GM21447 (cell line): ENCODE results near the gene RPS6KA4.

ENCODE experiments used
- ATAC-seq: cut with Tn5 transposase; IDR thresholded peaks from one replicate; pipeline ENCODE4 v1.9.1; 2021; ENCODE audit not compliant: unreplicated experiment

Gene RPS6KA4

DNA sequence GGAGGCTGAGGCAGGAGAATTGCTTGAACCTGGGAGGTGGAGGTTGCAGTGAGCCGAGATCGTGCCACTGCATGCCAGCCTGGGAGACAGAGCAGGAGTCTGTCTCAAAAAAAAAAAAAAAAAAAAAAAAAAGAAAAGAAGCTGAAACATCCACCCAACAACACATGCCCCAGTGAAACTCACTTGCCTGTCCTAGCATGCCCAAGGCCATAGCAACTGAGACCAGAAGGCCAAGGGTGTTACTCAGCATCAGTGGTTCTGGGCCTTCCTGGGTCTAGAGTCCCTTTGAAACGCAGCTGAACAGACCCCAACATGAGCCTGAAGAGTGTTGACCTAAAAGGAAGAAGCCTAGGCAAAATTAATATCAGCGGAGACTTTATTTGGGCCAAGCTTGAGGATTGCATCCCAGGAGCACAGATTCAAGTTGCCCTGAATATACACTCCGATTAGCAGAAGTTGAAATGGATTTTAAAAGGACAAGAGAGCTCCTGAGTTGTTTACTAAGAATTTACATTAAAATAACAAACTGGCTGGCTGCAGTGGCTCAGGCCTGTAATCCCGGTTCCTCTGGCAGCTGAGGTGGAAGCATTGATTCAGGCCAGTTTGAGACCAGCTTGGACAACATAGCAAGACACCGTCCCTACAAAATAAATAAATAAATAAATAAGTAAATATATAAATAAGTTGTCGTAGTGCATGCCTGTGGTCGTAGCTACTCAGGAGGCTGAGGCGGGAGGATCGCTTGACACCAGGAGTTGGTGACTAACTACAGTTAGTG lies 34.1 kb upstream of the RPS6KA4 start:
- no peak for ATAC-seq

DNA sequence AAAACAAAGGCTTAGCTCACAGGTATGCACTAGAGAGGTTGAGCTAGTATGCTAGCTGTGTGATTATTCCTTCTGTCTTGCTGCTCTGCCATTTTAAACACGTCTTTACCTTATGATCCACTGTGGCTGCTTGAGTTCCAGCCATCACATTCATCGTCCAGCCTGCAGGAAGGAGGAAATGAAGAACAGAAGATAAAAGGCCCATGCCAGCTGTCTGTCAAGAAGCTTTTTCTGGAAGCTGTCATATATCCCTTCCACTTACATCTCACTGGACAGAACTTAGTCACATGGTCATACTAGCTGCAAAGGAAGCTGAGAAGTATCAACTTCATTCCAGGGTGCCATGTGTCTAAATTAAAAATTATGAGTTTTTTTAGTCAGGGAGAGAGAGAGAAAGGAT lies 31.6 kb upstream of the RPS6KA4 start:
- no peak for ATAC-seq

DNA sequence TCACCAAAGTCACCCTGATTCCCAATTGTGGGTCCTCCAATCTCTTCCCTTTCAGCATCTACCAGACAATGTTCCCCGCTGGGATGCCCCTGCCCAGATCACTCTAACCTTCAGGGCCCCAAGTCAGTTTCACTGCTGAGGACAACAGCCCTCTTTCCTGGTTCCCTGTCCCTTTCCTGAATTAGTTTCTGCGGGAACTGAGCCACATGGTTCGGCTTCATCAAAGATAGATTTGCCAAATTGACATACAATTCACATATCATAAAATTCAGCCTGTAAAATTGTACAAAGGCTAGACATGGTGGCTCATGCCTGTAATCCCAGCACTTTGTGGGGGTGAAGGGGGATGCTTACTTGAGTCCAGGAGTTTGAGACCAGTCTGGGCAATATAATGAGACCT lies 31.0 kb upstream of the RPS6KA4 start:
- ATAC-seq = no peak

DNA sequence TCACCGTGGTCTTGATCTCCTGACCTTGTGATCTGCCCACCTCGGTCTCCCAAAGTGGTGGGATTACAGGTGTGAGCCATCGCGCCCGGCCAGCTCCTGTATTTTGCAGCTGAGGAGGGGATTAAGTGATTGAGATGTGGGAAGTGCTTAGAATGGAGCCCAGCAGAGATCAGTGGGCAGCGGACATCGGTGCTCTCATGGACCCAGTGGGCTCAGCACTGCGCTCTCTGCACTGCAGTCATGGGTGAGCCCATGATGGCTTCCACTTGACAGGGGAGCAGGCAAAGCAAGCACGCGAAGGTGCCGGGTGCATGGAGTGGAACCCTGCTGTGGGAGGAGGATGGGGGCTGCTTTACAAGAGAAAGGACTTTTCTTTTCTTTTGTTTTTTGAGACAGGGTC lies 28.1 kb upstream of the RPS6KA4 start:
- no peak for ATAC-seq

DNA sequence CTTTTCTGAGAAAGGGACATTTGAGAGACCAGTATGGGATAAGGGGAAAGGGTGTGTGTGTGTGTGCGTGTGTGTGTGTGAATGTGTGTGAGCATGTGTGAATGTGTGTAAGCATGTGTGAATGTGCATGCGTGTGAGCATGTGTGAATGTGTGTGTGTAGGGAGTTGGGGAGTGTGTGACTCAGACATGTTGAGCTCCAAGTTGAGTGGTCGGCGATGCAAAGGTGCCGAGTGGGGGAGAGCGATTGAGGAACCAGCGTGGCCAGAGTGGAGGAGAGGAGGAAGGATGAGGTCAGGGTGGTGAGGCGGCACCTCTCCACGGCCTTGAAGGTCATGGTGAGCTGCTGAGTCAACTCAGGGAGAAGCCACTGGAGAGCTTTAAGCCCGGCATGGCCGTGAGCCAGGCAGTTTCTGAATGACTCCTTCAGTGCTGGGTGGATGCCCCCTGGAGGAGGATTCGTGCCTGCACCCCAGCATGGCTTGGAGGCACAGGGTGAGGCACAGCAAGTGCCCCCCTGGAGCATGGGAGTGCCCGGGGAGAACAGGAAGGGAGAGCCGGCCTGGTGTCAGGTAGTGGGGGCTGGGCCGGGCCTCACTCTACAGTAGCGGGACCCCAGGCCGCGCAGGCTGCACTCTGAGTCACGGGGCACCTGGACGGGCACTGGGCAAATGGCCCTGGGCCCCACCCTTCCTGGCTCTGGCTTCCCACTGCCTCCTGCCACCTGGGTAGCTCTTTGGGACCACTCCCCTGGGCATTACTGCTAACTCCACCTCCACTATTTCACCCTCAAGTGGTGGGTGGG lies 27.2 kb upstream of the RPS6KA4 start:
- peak; percentile 46 for ATAC-seq

DNA sequence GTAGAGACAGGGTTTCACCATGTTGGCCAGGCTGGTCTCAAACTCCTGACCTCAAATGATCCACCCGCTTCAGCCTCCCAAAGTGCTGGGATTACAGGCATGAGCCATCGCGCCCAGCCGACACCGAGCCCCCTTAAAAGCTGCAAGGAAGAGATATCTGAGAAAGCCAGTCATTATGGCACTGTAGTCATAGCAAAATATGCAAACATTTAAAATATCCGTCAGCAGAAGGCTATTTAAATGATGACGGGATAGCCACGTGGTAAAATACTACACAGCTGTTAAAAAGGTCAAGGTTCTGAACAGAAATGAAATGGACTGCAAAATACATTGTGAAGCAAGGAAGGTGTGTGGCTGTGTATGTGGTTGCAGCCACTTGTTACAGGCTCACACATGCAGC lies 25.4 kb upstream of the RPS6KA4 start:
- ATAC-seq = no peak

DNA sequence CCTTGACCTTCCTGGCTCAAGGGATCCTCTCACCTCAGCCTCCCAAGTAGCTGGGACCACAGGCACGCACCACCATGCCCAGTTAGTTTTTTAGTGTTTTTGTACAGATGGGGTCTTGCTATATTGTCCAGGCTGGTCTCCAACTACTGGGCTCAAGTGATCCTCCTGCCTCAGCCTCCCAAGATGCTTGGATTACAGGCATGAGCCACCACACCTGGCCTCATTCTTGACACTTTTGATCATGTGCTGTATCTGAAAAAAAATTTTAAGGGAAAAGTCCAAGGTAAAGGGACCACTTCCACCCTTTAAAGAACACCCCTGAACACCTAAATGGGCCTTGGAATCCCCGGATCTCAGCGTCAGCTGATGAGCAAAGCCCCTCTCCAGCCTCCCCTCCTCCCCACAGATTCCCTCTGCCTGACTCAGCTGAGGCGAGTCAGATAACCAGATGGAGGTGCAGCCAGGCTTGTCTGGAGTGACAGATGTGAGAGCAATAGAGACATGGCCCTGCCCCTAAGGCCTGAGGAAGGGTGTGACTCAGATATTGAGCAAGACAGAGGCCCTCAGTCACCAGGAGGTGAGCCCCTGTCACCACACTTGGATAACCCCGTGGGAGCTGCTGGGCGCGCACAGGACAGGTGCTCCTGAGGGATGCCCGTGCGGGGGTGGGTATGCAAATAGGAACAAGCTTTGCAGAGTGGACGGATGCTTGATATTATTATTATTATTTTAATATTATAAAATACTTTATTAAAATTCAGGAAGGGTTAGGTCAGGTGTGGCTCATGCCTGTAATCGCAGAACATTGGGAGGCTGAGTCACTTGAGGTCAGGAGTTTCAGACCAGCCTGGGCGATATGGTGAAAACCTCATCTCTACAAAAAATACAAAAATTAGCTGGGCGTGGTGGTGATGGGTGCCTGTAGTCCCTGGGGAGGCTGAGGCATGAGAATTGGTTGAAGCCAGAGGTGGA lies 23.9 kb upstream of the RPS6KA4 start:
- ATAC-seq = peak; percentile 85

DNA sequence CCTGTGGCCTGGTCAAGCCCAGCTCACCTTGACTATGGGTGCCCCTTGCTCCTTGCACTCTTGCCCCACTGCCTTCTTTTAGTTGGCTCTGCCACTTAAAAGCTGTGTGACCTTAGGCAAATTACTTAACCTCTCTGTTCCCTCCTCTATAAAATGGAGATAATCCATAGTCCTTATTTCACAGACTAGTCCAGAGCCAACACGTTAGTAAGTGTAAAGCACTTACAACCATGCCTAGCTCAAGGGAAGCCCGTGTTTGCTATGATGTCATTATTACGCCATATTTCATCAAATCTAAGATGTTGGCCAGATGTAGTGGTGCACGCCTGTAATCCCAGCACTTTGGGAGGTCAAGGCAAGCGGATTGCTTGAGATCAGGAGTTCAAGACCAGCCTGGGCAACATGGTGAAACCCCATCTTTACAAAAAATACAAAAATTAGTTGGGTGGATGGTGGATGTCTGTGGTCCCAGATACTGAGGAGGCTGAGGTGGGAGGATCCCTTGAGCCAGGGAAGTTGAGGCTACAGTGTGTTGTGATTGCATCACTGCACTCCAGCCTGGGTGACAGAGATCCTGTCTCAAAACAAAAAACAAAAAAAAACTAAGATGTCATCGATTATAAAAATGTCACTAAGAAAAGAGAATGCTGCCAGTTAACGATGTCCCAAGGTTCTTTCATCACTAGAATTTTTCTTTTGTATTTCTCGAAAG lies 21.3 kb upstream of the RPS6KA4 start:
- no peak for ATAC-seq

DNA sequence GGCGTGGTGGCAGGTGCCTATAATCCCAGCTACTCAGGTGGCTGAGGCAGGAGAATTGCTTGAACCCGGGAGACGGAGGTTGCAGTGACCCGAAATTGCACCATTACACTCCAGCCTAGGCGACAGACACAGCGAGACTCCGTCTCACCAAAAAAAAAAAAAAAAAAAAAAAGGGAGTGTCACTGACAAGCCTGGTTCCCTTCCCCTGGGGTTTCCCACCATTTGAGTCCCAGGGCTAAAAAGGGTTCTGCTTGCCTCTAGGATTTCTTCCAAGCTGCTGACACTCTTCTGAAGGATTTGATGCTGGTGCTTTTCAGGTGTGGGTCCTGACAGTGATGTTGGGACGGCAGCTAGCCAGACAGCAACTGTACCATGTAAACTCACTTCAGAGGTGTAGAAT lies 20.2 kb upstream of the RPS6KA4 start:
- no peak for ATAC-seq

DNA sequence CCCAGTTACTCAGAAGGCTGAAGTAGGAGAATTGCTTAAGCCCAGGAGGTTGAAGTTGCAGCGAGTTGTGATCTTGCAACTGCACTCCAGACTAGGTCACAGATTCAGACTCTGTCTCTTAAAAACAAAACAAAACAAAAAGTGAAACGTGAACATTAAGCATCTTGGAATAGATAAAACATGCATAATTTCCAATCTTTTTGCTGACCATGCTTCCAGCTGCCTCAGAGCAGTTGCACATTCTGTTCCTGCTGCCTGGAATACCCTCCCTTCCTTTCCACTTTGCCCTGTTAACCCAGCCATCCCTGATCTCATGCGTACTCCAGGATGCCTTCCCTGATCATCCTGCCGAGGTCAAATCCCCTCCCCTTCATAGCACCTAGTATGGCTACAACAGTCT lies 19.7 kb upstream of the RPS6KA4 start:
- no peak for ATAC-seq

DNA sequence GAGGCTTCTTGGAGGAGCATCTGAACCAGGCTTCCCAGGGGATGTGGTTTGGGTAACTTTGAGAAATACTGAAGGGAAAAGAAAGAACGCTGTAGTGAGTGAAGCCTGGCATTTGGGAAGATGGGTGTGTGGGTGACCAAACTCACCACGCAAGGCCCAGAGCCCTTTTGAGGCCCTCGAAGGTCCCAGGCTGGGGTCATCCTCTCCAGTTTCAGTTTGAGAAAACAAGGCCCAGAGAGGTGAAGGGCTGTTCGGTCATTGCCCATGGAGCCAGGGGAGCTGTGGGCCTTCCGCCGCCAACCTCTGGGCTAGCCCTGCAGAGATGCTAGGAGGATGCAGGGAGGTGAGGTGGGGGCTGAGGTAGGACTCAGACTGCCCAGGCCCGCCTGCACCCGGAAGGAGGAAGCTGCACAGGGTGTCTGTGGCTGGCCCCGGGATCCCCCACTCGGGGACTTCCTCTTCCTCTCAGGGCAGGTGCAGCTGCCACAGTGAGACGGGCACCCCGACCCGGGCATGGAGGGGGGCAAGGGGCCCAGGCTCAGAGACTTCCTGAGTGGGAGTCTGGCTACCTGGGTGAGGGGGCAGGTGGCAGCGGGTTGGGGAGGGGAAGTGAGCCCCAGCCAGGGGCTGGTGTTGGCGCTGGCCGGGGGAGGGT lies 19.1 kb upstream of the RPS6KA4 start, which contains the start of gene CCDC88B:
Gene CCDC88B, plus strand, starts transcription at position 451 of the 655 bp plus-strand sequence. Its CDS starts 63 bp downstream, at position 514.
- peak; percentile 50 for ATAC-seq

DNA sequence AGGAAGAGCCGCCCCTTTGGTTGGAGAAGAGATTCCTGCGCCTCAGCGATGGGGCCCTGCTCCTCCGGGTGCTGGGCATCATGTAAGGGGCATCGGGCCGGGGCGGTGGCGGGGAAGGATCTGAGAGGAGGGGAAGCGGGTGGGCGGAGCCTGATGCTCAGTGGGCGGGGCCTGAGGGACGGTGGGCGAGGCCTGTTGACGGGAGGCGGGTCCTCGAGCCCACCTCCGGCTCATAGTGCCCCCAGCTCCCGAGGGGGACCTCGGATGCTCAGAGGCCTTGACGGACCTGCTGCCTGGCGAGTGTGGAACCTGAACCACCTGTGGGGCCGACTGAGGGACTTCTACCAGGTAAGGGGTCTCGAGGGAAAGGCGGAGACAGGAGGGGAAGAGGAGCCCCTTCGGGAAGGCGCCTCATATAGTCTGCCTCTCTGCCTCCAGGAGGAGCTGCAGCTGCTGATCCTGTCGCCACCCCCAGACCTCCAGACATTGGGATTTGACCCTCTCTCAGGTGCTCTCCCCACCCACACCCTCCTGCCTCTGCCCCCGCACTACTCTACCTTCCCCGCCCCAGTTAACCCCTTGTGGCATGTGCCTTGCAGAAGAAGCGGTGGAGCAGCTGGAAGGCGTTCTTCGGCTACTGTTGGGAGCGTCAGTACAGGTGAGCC lies 18.2 kb upstream of the RPS6KA4 start:
- ATAC-seq = peak; percentile 42

DNA sequence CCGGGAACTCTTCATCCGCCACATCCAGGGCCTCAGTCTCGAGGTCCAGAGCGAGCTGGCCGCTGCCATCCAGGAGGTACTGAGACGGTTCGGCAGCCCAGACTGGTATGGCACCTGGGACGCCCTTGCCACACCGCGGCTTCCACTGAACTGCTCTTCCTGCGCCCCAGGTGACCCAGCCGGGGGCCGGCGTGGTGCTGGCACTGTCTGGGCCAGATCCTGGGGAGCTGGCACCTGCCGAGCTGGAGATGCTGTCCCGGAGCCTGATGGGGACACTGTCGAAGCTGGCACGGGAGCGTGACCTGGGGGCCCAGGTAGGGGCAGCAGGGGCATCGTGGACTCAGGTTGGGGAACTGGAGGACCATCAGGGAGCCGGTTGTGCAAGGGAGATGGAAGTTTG lies 17.5 kb upstream of the RPS6KA4 start:
- ATAC-seq = no peak

DNA sequence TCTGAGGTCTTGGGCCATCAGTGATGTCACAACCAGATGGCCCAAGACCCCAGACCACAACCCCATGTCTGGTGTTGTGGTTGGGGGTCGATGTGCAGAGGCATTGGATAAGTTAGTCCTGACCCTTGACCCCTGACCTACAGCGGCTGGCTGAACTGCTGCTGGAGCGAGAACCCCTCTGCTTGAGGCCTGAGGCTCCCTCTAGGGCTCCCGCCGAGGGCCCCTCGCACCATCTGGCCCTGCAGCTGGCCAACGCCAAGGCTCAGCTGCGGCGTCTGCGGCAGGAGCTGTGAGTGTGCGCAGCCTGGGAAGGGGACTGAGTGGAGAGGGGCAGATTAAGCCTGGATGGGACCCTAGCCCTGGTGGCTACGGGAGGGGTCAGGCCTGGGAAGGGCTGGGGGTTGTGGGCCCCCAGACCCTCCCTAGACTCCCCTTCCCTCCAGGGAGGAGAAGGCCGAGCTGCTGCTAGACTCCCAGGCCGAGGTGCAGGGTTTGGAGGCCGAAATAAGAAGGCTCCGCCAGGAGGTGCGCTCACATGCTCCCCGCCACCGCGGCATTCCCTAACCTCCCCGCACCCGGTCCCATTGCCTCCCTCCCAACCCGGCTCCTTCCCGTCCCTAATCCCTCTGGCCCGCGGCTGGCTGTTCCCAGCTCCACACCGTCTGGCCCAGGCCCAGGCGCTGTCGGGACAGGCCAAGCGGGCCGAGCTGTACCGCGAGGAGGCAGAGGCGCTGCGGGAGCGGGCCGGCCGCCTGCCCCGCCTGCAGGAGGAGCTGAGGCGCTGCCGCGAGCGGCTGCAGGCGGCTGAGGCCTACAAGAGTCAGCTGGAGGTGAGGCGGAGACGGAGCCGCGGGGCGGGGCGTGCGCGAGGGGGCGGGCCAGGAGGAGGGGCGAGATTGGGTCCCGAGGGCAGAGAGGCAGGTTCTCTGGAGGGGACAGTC lies 16.8 kb upstream of the RPS6KA4 start:
- peak; percentile 34 for ATAC-seq

DNA sequence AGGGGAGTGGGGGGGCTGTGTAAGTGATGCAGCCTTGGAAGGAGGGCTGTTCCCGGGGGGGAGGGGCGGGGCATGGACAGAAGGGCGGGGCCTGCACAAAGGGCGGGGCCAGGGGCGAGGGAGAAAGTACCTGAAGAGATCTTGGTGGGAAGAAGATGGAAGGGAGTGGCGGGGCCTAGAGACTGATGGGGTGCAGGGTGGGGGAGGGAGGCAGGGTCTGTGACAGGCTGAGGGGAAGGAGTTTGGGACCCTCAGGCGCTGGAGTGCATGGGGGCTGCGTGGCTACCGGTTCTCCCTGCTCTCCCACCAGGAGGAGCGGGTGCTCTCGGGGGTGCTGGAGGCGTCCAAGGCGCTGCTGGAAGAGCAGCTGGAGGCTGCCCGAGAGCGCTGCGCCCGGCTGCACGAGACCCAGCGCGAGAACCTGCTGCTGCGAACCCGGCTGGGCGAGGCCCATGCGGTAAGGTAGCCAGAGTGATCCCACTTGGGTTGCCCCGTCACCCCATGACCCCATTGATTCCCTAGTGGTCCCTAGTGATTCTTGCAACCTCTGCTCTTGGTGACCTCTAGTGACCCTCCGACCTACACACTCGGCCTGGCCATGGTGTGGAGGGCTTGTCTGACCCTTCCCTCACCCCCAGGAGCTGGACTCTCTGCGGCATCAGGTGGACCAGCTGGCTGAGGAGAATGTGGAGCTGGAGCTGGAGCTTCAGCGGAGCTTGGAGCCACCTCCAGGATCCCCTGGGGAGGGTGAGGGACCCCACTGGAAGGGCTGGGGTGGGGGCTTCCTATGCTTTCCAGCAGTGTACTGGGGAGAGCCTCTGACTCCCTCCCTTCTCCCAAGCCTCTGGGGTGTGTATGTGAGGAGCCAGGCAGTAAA lies 15.9 kb upstream of the RPS6KA4 start:
- no peak for ATAC-seq

DNA sequence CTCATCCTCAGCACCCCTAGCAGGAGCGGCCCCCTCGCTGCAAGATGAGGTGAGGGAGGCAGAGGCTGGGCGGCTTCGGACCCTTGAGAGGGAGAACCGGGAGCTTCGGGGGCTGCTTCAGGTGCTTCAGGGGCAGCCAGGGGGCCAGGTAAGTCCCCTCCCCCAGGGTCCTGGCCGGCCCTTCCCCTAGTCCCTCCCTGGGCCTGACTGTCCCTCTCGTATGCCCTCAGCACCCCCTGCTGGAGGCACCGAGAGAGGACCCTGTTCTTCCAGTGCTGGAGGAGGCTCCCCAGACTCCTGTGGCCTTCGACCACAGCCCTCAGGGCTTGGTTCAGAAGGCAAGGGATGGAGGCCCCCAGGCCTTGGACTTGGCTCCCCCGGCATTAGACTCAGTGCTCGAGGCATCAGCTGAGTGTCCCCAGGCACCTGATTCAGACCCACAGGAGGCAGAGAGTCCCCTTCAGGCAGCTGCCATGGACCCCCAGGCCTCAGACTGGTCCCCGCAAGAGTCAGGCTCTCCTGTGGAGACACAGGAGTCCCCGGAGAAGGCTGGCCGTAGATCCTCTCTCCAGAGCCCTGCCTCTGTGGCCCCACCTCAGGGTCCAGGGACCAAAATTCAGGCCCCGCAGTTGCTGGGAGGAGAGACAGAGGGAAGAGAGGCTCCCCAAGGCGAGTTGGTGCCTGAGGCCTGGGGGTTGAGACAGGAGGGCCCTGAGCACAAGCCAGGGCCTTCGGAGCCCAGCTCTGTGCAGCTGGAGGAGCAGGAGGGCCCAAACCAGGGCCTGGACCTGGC lies 15.0 kb upstream of the RPS6KA4 start:
- ATAC-seq = no peak

DNA sequence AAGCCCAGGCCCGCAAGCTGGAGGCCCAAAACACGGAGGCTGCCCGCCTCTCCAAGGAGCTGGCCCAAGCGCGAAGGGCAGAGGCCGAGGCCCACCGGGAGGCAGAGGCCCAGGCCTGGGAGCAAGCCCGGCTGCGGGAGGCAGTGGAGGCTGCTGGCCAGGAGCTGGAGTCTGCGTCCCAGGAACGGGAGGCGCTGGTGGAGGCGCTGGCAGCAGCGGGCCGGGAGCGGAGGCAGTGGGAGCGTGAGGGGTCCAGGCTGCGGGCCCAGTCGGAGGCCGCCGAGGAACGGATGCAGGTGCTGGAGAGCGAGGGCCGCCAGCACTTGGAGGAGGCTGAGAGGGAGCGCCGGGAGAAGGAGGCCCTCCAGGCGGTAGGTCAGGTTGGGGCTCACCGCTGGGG lies 14.2 kb upstream of the RPS6KA4 start:
- no peak for ATAC-seq
